ENCODE results near the gene LRR1. TPM values are rescaled to one million over a fixed set of nuclear protein-coding genes. Genes with fewer than 3 reads are reported as not detected.

LRR1 gene
- total RNA-seq, 2 donors from 2014 or later = 4.1 to 21.9 TPM

DNA sequence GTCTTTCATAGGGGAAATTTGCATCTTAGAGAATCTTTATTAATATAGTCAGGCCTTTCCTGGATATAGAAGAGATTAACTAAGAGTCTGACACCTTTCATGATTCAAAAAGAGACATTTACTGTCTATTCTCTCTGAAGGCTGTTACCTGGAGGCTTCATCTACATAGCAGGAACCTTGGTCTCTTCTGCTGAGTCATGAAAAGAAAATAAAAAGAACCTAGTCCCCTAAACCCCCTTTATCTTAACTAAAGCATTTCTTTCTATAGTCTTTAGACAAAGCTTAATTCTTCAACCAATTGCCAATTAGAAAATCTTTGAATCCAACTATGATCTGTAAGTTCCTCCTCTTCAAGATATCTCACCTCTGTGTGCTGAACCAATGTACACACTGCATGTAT, 45.6 kb upstream of the LRR1 start:
- Histone ChIP-seq H3K36me3 (no peaks in the 10 kb centered on the region), H3K27ac (no peak overlapping the region), H3K27me3 (replicated peaks; ENCODE audit: insufficient read depth) (no peaks in the 10 kb centered on the region), H3K9me3 (no peaks in the 10 kb centered on the region), H3K4me1 (ENCODE audit: control insufficient read depth in 1 of 2, low read depth in 2 of 2) (no peaks in the 10 kb centered on the region), H3K4me3 (no peak overlapping the region)
- DNase-seq (ENCODE audit: low spot score) (no peak), ATAC-seq (ENCODE audit: insufficient number of reproducible peaks, low FRiP score, low read depth) (no peak)
- TF ChIP-seq, protein P1, sequence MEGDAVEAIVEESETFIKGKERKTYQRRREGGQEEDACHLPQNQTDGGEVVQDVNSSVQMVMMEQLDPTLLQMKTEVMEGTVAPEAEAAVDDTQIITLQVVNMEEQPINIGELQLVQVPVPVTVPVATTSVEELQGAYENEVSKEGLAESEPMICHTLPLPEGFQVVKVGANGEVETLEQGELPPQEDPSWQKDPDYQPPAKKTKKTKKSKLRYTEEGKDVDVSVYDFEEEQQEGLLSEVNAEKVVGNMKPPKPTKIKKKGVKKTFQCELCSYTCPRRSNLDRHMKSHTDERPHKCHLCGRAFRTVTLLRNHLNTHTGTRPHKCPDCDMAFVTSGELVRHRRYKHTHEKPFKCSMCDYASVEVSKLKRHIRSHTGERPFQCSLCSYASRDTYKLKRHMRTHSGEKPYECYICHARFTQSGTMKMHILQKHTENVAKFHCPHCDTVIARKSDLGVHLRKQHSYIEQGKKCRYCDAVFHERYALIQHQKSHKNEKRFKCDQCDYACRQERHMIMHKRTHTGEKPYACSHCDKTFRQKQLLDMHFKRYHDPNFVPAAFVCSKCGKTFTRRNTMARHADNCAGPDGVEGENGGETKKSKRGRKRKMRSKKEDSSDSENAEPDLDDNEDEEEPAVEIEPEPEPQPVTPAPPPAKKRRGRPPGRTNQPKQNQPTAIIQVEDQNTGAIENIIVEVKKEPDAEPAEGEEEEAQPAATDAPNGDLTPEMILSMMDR (IDR thresholded peaks at IDR 0.05) = no peak

DNA sequence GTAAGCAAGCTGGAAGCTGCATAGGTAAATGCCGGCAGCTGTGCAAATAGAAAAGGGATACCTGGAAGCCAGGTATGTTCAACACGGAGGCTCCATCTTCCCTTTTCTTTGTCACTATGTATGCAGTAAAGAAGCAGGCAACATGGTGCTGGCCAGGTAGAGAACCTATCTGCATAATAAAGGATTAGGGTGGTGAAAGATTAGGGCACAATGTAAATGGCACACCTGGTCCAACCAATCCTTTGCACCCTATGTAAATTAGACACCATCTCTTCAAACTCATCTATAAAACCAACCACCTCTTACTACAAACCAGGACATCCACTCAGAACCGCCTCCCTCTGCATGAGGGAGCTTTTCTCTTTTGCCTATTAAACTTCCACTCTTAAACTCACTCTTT, 44.8 kb upstream of the LRR1 start:
- H3K36me3 ChIP-seq = no peaks in the 10 kb centered on the region

DNA sequence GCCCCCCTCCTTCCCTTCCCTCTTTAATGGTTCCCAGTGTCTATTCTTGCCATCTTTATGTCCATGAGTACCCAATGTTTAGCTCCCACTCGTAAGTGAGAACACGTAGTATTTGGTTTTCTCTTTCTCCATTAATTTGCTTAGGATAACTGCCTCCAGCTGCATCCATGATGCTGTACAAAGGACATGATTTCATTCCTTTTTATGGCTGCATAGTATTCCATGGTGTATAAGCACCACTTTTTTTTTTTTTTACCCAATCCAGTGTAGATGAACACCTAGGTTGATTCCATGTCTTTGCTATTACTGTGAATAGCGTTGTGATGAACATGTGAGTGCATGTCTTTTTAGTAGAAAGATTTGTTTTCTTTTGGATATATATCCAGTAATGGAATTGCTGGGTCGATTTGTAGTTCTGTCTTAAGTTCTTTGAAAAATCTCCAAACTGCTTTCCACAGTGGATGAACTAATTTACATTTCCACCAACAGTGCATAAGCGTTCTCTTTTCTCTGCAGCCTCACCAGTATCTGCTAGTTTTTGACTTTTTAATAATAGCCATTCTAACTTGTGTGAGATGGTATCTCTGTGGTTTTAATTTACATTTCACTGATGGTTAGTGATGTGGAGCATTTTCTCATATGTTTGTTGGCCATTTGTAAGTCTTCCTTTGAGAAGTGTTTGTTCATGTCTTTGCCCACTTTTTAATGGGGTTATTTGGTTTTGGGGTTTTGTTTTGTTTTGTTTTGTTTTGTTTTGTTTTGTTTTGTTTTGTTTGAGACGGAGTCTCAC, 38.6 kb upstream of the LRR1 start:
- no peaks in the 10 kb centered on the region for H3K9me3 ChIP-seq
- TF ChIP-seq, protein P1 (IDR thresholded peaks at IDR 0.05) = no peak
- no peaks in the 10 kb centered on the region for H3K27me3 ChIP-seq (replicated peaks; ENCODE audit: insufficient read depth)
- DNase-seq (ENCODE audit: low spot score) = no peak
- H3K36me3 ChIP-seq = no peaks in the 10 kb centered on the region
- no peak overlapping the region for H3K4me3 ChIP-seq
- H3K27ac ChIP-seq = no peak overlapping the region
- H3K4me1 ChIP-seq (ENCODE audit: control insufficient read depth in 1 of 2, low read depth in 2 of 2) = no peaks in the 10 kb centered on the region
- no peak for ATAC-seq (ENCODE audit: insufficient number of reproducible peaks, low FRiP score, low read depth)

More for the DNA sequence above, 44.8 kb upstream of the LRR1 start:
- H3K4me3 ChIP-seq = no peak overlapping the region
- no peaks in the 10 kb centered on the region for H3K4me1 ChIP-seq (ENCODE audit: control insufficient read depth in 1 of 2, low read depth in 2 of 2)
- ATAC-seq (ENCODE audit: insufficient number of reproducible peaks, low FRiP score, low read depth) (no peak), DNase-seq (ENCODE audit: low spot score) (no peak)
- H3K9me3 ChIP-seq = no peaks in the 10 kb centered on the region
- H3K27me3 ChIP-seq (replicated peaks; ENCODE audit: insufficient read depth) = no peaks in the 10 kb centered on the region
- H3K27ac ChIP-seq = no peak overlapping the region
- TF ChIP-seq, protein P1 (IDR thresholded peaks at IDR 0.05) = no peak

DNA sequence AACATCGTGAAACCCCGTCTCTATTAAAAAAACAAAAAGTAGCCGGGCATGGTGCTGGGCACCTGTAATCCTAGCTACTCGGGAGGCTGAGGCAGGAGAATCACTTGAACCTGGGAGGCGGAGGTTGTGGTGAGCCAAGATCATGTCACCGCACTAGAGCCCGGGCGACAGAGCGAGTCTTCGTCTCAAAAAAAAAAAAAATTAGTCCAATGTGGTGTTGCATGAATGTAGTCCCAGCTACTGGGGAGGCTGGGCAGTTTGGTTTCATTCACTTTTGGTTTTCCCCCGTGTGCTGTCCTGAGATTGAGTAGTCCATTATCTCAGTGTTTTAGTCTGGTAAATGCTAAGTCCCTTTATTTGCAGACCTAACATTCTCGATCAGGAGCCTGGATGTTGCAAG, 32.0 kb upstream of the LRR1 start:
- Histone ChIP-seq H3K27me3 (replicated peaks; ENCODE audit: insufficient read depth) (no peaks in the 10 kb centered on the region), H3K4me1 (ENCODE audit: control insufficient read depth in 1 of 2, low read depth in 2 of 2) (no peaks in the 10 kb centered on the region), H3K4me3 (no peak overlapping the region), H3K36me3 (no peaks in the 10 kb centered on the region), H3K9me3 (no peaks in the 10 kb centered on the region), H3K27ac (no peak overlapping the region)
- ATAC-seq (ENCODE audit: insufficient number of reproducible peaks, low FRiP score, low read depth) (no peak), DNase-seq (ENCODE audit: low spot score) (no peak)
- TF ChIP-seq, protein P1 (IDR thresholded peaks at IDR 0.05) = no peak

DNA sequence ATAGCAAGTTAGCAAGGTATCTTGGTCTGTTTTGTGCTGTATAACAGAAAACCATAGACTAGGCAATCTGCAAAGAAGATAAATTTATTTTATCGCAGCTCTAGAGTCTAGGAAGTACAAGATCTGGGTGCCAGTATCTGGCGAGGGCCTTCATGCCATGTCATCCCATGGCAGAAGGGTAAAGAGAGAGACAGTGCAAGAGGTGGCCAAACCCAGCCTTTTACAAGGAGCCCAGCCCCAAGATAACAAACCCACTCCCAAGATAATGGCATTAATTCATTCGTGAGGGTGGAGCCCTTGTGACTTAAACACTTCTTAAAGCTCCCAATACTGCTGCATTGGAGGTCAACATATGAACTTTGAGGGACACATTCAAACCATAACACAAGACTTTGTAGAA, 29.5 kb upstream of the LRR1 start:
- Histone ChIP-seq H3K27me3 (replicated peaks; ENCODE audit: insufficient read depth) (no peaks in the 10 kb centered on the region), H3K4me1 (ENCODE audit: control insufficient read depth in 1 of 2, low read depth in 2 of 2) (no peaks in the 10 kb centered on the region), H3K4me3 (no peak overlapping the region), H3K27ac (no peak overlapping the region), H3K36me3 (no peaks in the 10 kb centered on the region), H3K9me3 (no peaks in the 10 kb centered on the region)
- TF ChIP-seq, protein P1 (IDR thresholded peaks at IDR 0.05) = no peak
- ATAC-seq (ENCODE audit: insufficient number of reproducible peaks, low FRiP score, low read depth) (no peak), DNase-seq (ENCODE audit: low spot score) (no peak)
